Measurements from ENCODE around the gene GGTLC1.

The GGTLC1 gene

GRCh38 chr20:23988561-23988960 is at the start of gene GGTLC1:
Gene GGTLC1, minus strand, starts transcription at chr20:23988779. Its CDS starts 2,168 bp downstream, at chr20:23986611.
- no peak for DNase-seq (ENCODE audit: low spot score)
- TF ChIP-seq CTCF (IDR thresholded peaks at IDR 0.05; ENCODE audit: extremely low read depth, insufficient read depth, missing control alignments), result no peak
- in situ Hi-C loops (cut with MboI; ENCODE audit: low pct_unique_long_range_greater_than_20kb, low sequenced_read_pairs, unreplicated experiment), result no loop called here

- no peak for DNase-seq (ENCODE audit: low spot score)
Measured at GRCh38 chr20:24034820-24035219, 46.2 kb upstream of the GGTLC1 start.

GRCh38 chr20:24033565-24033964 is 45.0 kb upstream of the GGTLC1 start:
- no peak for TF ChIP-seq CTCF (IDR thresholded peaks at IDR 0.05; ENCODE audit: extremely low read depth, insufficient read depth, missing control alignments)
- no peak for DNase-seq (ENCODE audit: low spot score)
- in situ Hi-C loops (cut with MboI; ENCODE audit: low pct_unique_long_range_greater_than_20kb, low sequenced_read_pairs, unreplicated experiment), result no loop called here

More at GRCh38 chr20:24034820-24035219, 46.2 kb upstream of the GGTLC1 start:
- in situ Hi-C loops (cut with MboI; ENCODE audit: low pct_unique_long_range_greater_than_20kb, low sequenced_read_pairs, unreplicated experiment), result no loop called here
- TF ChIP-seq CTCF (IDR thresholded peaks at IDR 0.05; ENCODE audit: extremely low read depth, insufficient read depth, missing control alignments), result no peak

GRCh38 chr20:24033151-24033550 is 44.6 kb upstream of the GGTLC1 start:
- TF ChIP-seq CTCF (IDR thresholded peaks at IDR 0.05; ENCODE audit: extremely low read depth, insufficient read depth, missing control alignments), result no peak
- no peak for DNase-seq (ENCODE audit: low spot score)
- in situ Hi-C loops (cut with MboI; ENCODE audit: low pct_unique_long_range_greater_than_20kb, low sequenced_read_pairs, unreplicated experiment), result no loop called here

- in situ Hi-C loops (cut with MboI; ENCODE audit: low pct_unique_long_range_greater_than_20kb, low sequenced_read_pairs, unreplicated experiment), result no loop called here
- DNase-seq (ENCODE audit: low spot score), result no peak
- TF ChIP-seq CTCF (IDR thresholded peaks at IDR 0.05; ENCODE audit: extremely low read depth, insufficient read depth, missing control alignments), result no peak
Measured at GRCh38 chr20:24032400-24032898, 43.9 kb upstream of the GGTLC1 start.

- no peak for DNase-seq (ENCODE audit: low spot score)
- TF ChIP-seq CTCF (IDR thresholded peaks at IDR 0.05; ENCODE audit: extremely low read depth, insufficient read depth, missing control alignments), result no peak
- in situ Hi-C loops (cut with MboI; ENCODE audit: low pct_unique_long_range_greater_than_20kb, low sequenced_read_pairs, unreplicated experiment), result no loop called here
Measured at GRCh38 chr20:24027229-24027628, 38.6 kb upstream of the GGTLC1 start.
